HG03064 (cell line): ENCODE measurements around the gene RGS13.

ENCODE experiments used
- ATAC-seq: cut with Tn5 transposase; IDR thresholded peaks from one replicate; pipeline ENCODE4 v1.9.1; 2021; ENCODE audit warnings: low read depth; ENCODE audit not compliant: unreplicated experiment

RGS13 gene

DNA sequence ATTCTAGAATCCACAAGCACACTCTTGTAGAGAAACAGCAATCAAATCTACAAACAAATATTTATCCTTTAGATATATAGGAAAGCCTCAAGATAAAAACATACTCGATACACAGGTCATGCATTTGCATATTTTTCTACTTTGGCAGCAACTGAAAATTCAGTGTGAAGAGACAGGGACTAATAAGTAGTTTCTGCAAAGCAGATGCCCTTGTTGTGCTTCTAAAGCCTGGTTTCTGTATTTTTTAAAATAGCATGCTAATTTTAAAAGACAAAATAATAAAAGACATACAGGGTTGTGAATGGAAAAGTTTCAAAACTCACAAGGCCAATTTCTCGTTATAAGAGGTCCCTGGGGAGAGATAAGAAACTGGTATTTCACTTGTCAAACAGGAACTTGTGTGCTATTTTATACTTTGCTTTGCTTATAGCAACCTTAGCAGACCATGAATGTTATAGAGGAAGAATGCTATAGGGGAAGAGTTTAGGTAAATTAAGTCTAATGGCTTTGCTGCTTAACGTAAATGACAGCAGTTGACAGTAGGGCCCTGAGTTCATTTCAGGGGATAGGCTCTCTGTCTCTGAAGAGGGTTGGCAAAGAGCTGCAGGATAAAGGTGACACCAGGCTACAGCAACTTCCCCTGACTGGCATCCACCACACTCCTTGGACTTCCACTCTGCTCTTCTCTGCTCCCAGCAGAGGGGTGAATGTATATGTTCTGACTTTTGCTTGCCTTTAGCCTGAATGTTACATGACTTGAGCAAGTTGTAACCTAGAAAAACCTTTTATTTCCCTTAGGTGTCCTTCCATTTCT lies 9.4 kb upstream of the RGS13 start:
- peak; percentile 93 for ATAC-seq

- no peak for ATAC-seq
Measured at GRCh38 chr1:192627901-192628300, 8.0 kb upstream of the RGS13 start.

DNA sequence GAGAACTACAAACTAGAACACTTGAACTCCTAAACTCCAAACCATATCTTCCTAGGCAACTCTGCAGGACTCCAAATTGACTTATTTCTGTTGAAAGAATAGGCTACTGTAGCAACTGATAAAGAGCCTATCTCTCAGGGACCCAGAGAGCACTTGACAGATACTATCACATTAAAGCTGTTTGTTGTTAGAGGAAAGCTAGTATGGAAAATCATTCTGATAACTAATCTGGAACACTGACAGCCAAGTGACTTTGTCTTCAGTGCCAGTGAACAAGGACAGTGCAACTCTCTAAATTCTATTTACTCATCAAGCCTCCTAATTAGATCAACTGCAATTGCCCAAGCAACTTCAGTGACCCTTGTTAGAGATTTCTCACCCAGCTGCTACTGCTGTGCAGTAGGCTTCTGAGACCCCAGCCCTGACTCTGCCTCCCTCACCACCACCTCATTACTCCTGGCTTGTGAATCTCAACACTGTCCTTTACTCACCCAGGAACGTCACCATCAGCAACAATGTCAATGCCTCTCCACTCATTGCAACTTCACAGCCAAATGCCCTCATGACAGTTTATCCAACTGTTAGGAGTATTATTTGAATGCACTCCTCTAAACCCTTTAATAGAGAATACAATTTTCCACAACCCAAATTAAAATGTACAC lies 7.4 kb upstream of the RGS13 start:
- no peak for ATAC-seq

GRCh38 chr1:192629612-192630011 lies 6.3 kb upstream of the RGS13 start:
- no peak for ATAC-seq

DNA sequence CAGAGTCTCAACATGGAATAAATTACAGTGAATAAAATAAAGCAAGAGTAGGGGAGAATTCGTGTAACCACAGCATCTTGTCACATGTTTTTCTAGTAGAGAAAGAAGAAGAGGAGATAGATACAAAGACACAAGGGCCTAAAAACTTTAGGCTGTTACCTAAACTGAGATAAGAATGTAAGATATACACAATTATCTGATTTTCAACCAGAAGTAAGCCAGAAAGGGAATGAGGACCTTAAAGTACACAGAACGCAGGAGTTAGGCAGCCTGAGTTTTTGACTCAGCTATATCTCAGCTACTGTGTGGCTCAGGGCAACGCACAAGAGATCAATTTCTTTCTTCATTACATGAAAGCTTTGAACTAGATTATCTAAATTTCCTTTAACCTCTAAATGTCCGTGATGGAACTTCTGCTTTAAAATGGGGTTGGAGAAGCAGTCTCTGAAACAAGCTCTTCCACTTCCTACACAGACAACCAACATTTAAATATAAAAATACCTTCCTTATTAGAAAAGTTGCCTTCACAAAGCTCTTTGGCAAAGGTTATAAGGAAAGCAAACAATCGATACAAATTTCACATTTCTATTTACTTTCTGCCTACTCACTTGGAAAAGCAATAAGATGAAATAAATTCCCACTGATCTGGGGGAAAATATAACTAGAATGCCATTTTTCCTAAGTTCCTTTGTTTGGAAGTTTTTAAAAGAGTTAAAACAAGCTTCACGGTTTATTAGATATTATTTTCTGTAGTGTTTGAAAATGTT lies 5.2 kb upstream of the RGS13 start:
- ATAC-seq, result no peak

- ATAC-seq, result no peak
Measured at GRCh38 chr1:192631749-192632148, 4.2 kb upstream of the RGS13 start.

- no peak for ATAC-seq
Measured at GRCh38 chr1:192632188-192632587, 3.8 kb upstream of the RGS13 start.

GRCh38 chr1:192632641-192633532 lies 3.1 kb upstream of the RGS13 start:
- no peak for ATAC-seq

GRCh38 chr1:192633533-192634253 lies 2.3 kb upstream of the RGS13 start:
- ATAC-seq, result no peak

DNA sequence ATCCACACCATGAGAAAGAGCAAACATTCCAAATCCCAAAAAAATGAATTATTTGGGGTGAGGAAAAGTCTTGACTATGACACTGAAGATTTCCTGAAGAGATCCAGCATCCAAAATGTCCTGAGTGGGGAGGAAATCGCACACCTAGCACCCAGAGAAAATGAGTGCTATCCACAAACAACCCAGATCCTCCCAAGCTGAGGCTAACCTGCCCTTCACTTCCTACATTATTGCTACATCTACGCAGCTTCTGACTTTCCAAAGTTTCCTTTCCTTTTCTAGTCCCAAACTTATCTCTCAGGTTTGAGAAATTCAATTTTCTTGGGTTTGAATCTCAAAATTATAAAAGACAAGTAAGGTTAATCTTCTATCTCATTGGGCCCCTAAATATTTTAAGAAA lies 906 bp upstream of the RGS13 start:
- no peak for ATAC-seq

DNA sequence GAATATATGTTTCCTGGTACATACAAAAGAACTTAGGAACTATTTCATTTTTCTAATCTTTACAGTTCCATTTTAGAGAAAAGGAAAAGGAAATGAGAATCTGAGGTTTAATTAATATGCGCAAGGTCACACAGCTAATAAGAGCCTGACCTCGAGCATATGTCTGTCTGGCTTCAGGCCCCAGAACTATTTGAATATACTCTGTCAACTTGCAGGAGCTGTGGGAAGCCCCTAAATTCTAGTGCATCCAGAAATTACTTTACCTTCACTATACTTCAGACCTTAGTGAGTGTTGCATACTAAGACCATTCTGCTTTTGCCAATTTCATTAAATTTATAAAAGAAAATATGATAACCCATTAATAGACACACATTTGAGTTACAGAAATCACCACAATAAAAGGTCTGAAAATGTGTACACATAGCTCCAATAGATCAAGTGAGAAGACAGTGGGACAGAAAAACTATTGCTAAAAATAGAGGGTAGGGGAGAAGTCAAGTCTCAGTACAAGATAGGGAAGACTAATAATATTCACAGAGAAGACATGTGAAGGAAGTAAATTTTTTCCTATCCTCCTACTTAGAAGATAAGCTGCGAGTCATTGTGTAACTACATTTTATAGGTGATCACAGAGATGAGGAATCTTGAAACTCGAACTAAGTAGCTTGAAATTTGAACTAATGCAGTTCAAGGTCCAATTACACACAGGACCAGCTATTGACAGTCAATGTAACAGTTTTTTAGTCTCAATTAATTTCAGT lies 3.8 kb downstream of the RGS13 start:
- ATAC-seq, result peak; percentile 76

- ATAC-seq, result no peak
Measured at GRCh38 chr1:192652159-192652558, 16.2 kb downstream of the RGS13 start.

- ATAC-seq, result no peak
Measured at GRCh38 chr1:192654120-192654519, 18.2 kb downstream of the RGS13 start.

- ATAC-seq, result no peak
Measured at GRCh38 chr1:192654591-192655251, 18.8 kb downstream of the RGS13 start.

GRCh38 chr1:192657760-192658159 lies 21.8 kb downstream of the RGS13 start:
- no peak for ATAC-seq

DNA sequence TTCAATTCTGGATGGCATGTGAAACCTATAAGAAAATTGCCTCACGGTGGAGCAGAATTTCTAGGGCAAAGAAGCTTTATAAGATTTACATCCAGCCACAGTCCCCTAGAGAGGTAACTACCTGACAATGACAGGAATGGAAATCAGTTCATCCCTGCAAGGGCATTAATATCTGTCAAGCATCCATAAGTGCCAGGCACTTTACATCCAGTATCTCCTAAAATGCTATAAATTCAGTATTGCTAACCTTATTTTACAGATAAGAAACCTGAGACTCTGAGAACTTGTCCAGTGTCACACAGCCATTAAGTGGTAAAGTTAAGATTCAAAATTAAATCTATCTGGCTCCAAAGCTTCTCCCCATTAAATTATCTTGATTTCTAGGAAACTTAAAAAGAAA lies 22.3 kb downstream of the RGS13 start:
- no peak for ATAC-seq

DNA sequence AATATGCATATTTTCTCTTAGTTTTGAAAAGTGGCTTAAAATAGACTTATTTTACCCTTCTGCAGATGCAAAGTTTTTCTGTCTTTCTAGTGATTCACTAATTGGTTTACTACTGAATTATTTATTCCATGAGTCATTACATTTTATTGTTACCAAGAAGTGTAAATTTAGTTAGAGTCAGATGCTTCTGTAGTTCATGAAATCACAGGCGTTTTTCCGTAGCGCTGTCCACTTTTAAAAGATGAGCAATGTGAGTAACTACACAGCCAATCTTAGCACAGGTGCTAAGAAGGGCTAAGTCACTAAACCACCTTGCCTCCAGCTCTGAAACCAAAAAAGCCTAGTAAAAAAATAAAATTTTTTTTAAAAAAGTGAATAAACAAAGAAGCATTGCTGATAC lies 24.7 kb downstream of the RGS13 start:
- no peak for ATAC-seq

- no peak for ATAC-seq
Measured at GRCh38 chr1:192668409-192668983, 32.5 kb downstream of the RGS13 start.
